D341Med (cell line): ENCODE measurements around the gene ANK3.

Source experiments
- DNase-seq: peaks from one replicate; pipeline ENCODE4 v3.0.0; 2012; ENCODE audit warnings: low spot score

Gene ANK3

GRCh38 chr10:60413306-60414012 is 23.8 kb upstream of the ANK3 start:
- no peak for DNase-seq

DNA sequence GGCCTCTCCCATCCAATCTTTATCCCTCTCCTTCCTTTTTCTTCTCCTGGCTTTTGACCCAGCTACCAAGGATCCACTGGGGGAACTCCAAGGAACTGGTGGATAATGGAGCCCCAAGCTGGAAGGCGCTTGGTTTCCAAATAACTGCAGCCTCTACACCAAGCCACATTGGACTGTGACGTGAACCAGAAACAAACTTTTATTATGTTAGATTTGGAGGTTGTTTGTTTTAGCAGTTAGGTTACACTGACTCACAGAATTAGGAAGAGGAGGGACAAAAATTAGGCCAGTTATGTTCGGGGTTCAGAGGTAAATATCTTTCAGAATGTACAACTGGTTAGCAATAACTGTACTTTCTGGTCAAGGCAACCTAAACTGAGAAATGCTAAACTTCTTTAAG is 21.3 kb upstream of the ANK3 start:
- no peak for DNase-seq

- DNase-seq: no peak
Measured at GRCh38 chr10:60409202-60409601, 19.5 kb upstream of the ANK3 start.

GRCh38 chr10:60406182-60406581 is 16.5 kb upstream of the ANK3 start:
- DNase-seq: no peak

GRCh38 chr10:60405172-60405571 is 15.5 kb upstream of the ANK3 start:
- DNase-seq: no peak

GRCh38 chr10:60403168-60403873 is 13.6 kb upstream of the ANK3 start:
- no peak for DNase-seq

DNA sequence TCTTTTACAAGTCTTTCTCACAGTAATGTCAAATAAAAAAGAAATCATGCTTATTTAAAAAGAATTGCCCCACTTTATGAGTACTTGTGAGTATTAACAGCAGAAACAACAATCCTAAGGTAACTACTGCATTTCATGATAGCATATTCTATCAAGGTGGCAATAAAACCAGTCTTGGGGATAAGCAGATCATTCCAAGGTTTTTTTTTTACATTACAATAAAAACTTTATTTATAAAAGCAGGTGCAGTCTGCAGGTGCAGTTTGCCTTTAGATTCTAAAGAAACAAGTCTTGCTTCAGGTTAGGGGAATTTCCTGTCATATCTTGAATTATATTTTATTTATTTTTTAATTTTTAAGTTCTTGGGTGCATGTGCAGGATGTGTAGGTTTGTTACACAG is 10.7 kb upstream of the ANK3 start:
- no peak for DNase-seq

- DNase-seq: peak; percentile 79
Measured at GRCh38 chr10:60399328-60399727, 9.7 kb upstream of the ANK3 start.

DNA sequence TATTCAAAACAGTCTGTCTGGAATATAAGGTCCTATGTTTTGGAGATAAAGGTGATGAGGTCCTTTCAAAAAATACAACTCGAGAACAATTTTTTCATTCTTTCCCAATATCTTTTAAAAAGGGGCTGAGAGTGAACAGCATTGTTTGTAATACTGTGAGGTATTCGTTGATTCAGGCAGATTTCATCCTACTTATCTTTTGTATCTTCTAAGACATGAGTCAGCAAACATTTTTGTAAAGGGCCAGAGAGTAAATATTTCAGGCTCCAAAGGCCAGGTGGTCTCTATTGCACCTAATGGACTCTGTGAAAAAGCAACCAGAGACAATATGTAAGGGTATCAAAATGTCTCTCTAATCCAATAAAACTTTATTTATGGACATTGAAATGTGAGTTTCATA is 8.1 kb upstream of the ANK3 start:
- no peak for DNase-seq

GRCh38 chr10:60396766-60397165 is 7.1 kb upstream of the ANK3 start:
- DNase-seq: no peak

DNA sequence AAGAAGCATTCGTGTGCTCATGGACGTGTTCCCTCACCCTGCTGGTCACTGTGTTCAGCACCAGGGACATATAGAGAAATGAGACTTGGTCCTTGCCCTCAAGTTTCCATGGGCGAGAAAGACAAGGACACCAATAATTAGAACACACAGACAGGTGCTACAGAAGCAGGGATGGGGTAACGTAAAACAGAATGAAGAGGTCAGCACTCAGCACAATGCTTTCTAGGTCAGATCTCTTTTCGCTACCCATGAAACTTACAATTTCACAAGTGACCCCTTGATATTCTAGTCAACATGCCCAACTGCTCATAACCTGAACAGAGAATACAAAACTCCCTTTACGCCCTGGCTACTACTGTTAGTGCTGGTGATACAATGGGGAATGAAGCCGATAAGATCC is 6.0 kb upstream of the ANK3 start:
- no peak for DNase-seq

DNA sequence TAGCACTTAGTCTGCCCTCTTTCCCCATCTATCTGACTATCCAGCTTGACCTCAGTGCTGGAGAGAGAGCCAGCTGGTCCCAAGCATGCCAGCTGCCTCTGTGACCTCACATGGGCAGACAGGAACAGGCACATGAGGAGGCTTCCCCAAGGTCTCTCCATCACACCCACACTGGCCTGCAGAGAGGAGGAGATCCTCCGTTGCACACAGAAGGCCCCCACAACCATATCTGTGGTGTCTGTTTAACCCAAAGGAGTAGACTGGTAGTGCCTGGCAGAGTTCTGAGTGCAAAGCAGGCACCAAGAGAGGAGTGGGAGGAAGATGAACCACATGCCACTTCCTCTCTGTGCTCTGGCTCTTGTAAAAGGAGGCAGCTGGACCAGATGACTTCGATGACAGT is 4.8 kb upstream of the ANK3 start:
- no peak for DNase-seq

DNA sequence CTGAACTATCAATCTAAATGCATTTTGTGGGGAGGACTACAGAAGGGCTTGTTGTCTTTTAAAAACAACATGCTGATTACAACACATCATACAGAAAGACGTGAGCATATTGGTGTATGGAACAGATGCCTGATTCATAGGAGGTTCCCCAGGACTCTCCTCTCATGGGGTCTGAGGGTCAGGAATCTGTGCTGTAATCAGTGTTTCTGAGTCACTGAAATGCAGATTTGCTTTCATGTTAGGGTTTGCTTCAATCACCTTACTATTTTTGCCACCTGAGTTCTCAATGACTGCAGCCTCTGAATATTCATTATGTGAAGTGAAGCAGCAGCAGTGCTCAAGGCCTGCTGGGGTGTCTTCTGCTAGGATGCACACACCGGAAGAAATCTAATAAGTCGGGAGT is 550 bp upstream of the ANK3 start:
- no peak for DNase-seq

GRCh38 chr10:60388709-60389301 is 870 bp downstream of the ANK3 start:
- DNase-seq: no peak

DNA sequence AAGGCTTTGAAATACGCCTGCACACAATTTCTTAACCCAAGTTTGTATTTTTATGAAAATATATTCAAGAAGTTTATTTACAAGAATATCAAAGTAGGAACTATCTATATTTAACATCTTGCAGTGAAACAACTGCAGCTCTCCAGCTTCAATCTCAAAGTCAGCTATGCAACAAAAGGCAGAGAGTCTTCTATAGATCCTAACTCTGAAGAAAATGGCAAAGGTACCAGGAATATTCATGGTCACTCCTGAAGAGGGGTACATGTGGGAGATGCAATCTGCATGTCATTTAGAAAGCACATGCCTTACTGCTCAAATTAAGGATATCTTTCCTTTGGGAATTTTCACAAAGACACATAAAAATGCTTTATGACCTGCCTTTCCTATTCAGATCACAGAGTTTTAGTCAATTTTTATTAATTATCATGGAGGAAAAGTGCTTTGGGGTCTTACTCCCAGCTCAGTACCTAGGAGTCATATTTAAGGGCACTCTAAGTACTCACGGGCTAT is 1.5 kb downstream of the ANK3 start:
- no peak for DNase-seq

DNA sequence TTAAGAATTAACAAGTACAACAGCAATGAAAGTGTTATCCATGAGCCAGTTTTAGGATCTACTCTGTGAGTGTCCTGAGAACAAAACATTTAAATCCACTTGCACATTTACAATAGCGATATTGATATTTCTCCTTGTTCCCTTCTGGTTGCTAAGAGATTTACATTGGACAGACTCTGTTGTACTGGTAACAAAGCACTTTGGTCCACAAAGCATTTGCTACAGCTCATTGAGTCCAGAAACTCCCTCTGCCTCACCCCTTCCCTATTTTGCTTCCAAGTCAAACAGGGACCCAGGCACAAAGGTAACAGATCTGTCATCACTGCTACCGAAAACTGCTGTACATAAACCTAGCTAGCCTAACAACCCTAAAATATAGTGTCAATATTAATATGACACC is 2.1 kb downstream of the ANK3 start:
- DNase-seq: no peak

DNA sequence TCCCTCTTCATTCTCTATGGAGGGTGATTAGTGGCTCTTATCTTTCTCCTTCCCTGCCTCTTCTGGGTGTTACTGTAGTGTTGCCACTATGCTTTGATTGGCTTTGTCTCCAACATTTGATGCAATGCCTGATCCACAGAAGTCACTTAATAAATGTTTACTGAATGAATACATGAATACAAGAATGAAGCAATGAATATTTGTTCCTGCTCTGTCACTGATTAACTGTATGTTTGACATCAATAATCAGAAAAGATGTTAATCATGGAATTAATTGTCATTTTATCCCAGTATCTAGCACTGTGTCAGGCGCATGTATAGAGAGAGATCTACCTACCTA is 4.3 kb downstream of the ANK3 start:
- no peak for DNase-seq

- no peak for DNase-seq
Measured at GRCh38 chr10:60384708-60385398, 4.8 kb downstream of the ANK3 start.

- no peak for DNase-seq
Measured at GRCh38 chr10:60384011-60384410, 5.7 kb downstream of the ANK3 start.

GRCh38 chr10:60382946-60383681 is 6.6 kb downstream of the ANK3 start:
- no peak for DNase-seq

DNA sequence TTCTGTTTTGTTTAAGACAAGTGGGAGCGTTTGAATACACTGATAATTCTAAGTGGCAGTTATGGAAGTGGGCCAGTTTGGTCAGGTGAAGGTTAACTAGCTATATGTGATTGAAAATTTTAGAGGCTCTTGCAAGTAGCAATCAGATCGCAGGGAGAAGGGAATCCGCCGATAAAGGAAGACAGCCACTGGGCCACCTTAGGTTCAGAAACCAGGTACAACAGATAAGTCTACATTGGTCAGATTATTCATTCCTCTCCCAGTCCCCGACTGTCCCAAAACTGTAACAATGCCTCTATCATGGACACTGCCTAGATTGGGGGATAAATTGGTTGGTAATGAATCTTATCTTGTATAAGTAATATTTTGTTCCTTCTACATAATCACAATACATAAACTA is 8.9 kb downstream of the ANK3 start:
- DNase-seq: no peak

DNA sequence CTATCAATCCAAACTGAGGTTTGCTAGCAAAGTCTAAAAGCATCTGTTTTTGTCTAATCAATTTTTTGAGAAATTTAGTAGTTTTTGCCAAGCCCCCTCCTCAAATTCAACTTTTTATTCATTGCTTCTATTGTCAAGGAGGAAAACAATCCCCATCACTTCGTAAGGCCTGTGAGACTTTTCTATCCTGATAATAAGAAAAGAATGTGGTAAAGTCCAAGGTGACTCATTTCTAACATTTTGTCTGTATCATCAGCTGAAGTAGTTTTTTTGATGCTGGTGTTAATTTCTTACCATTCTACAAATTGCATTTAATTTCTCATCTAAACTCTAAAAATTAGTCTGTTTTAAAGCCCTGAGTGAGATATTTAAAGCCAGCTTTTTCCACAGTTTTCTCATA is 11.7 kb downstream of the ANK3 start:
- DNase-seq: no peak
